SK-N-SH (cell line): ENCODE measurements around the gene SCART1. TPM values are rescaled to one million over a fixed set of nuclear protein-coding genes. Genes with fewer than 3 reads are reported as not detected.

Experiments
- CTCF ChIA-PET: fragments of 300-600, 350-600 bp; formaldehyde crosslinking; extraction: SDS; loops from one replicate; lab custom pipeline; 2021; lab: Yijun Ruan, JAX
- POLR2A ChIA-PET: fragments of 350-600 bp; sonication (Branson Sonifier 250); formaldehyde crosslinking; extraction: SDS; loops from one replicate; lab custom pipeline; 2020; ENCODE audit warnings: antibody characterized with exemption, inconsistent platforms; lab: Yijun Ruan, JAX
- DNase-seq: peaks from one replicate; pipeline ENCODE4 v3.0.0; 2012
- H2AFZ ChIP-seq: fragments of 200-600 bp; sonication (generic); 2 replicates; pipeline ENCODE4 v1.8.1; 2016; ENCODE audit warnings: antibody characterized with exemption, mild to moderate bottlenecking, low read depth
- H3F3A ChIP-seq: fragments of 200-600 bp; sonication (generic); replicated peaks from 2 replicates; pipeline ENCODE3; 2016; ENCODE audit warnings: antibody characterized with exemption, mild to moderate bottlenecking; ENCODE audit not compliant: insufficient read depth
- H3K27ac ChIP-seq, 2 experiments: fragments of 200-500 bp in 1 of 2; fragments of 200-600 bp in 1 of 2; sonication (Bioruptor generic) in 1 of 2; sonication (generic), shearing (Covaris generic) in 1 of 2; 2 replicates each; pipeline versions ENCODE4 v1.5.1 to v1.6.1; 2014 to 2016; ENCODE audit warnings: low read depth in 2 of 2, inconsistent platforms in 1 of 2, low read length in 1 of 2, mild to moderate bottlenecking in 1 of 2, mixed read lengths in 1 of 2
- H3K27me3 ChIP-seq: fragments of 200-600 bp; sonication (generic), shearing (Covaris generic); 2 replicates; pipeline ENCODE4 v1.6.1; 2016; ENCODE audit warnings: mixed run types; ENCODE audit not compliant: insufficient read depth
- H3K36me3 ChIP-seq, 2 experiments: fragments of 200-500 bp in 1 of 2; fragments of 200-600 bp in 1 of 2; sonication (Bioruptor generic) in 1 of 2; sonication (generic) in 1 of 2; replicated peaks in 1 of 2; 2 replicates each; pipeline versions ENCODE3 to v1.5.1; 2014 to 2016; ENCODE audit warnings: low read length in 1 of 2, mild to moderate bottlenecking in 1 of 2; ENCODE audit not compliant: insufficient read depth in 2 of 2, control insufficient read depth in 1 of 2
- H3K4me1 ChIP-seq, 2 experiments: fragments of 200-500 bp in 1 of 2; fragments of 200-600 bp in 1 of 2; sonication (Bioruptor generic) in 1 of 2; sonication (generic), shearing (Covaris generic) in 1 of 2; 2 replicates each; pipeline versions ENCODE4 v1.5.1 to v1.6.1; 2014 to 2016; ENCODE audit warnings: low read depth in 1 of 2, low read length in 1 of 2, mixed run types in 1 of 2; ENCODE audit not compliant: insufficient read depth in 2 of 2, control insufficient read depth in 1 of 2
- H3K4me2 ChIP-seq: fragments of 200-600 bp; sonication (generic), shearing (Covaris generic); 2 replicates; pipeline ENCODE4 v1.6.1; 2017; ENCODE audit warnings: mixed run types
- H3K4me3 ChIP-seq, 2 experiments: fragments of 200-500 bp in 1 of 2; fragments of 200-600 bp in 1 of 2; sonication (Bioruptor generic) in 1 of 2; sonication (generic), shearing (Covaris generic) in 1 of 2; 2 replicates each; pipeline versions ENCODE4 v1.5.1 to v1.8.1; 2014 to 2016; ENCODE audit warnings: low read depth in 2 of 2, inconsistent platforms in 1 of 2, low read length in 1 of 2, mild to moderate bottlenecking in 1 of 2, mixed read lengths in 1 of 2, moderate library complexity in 1 of 2
- H3K79me2 ChIP-seq: fragments of 200-600 bp; sonication (generic); 2 replicates; pipeline ENCODE4 v1.8.1; 2017; ENCODE audit warnings: mild to moderate bottlenecking; ENCODE audit not compliant: insufficient read depth
- H3K9ac ChIP-seq: fragments of 200-600 bp; sonication (generic); 2 replicates; pipeline ENCODE4 v1.6.1; 2017; ENCODE audit warnings: mixed run types
- H3K9me2 ChIP-seq: fragments of 200-600 bp; sonication (generic); 2 replicates; pipeline ENCODE4 v1.6.1; 2017; ENCODE audit warnings: mixed run types
- H3K9me3 ChIP-seq: fragments of 200-600 bp; sonication (generic); 2 replicates; pipeline ENCODE4 v1.6.1; 2017; ENCODE audit warnings: mixed run types, mild to moderate bottlenecking, moderate library complexity
- H4K20me1 ChIP-seq: fragments of 200-600 bp; sonication (generic); 2 replicates; pipeline ENCODE4 v1.6.1; 2017; ENCODE audit warnings: mild to moderate bottlenecking, mixed run types; ENCODE audit not compliant: insufficient read depth
- CHD2 ChIP-seq: fragments of 150-350 bp; IDR thresholded peaks from 2 replicates; pipeline ENCODE4 v1.6.1; 2018; ENCODE audit warnings: low read length; ENCODE audit not compliant: partially characterized antibody
- ELF1 ChIP-seq: IDR thresholded peaks from 2 replicates; pipeline ENCODE4 v1.4.0; 2012
- EP300 ChIP-seq, 2 experiments: IDR thresholded peaks; 2 replicates each; pipeline versions ENCODE4 v1.4.0 to v1.6.1; 2012; ENCODE audit warnings: borderline replicate concordance in 1 of 2, low read depth in 1 of 2, low read length in 1 of 2
- EZH2phosphoT487 ChIP-seq: fragments of 200-600 bp; sonication (generic); IDR thresholded peaks from 2 replicates; pipeline ENCODE4 v1.6.1; 2017; ENCODE audit warnings: low read depth, mixed run types, mild to moderate bottlenecking, antibody characterized with exemption, moderate library complexity, borderline replicate concordance
- GABPA ChIP-seq: IDR thresholded peaks from 2 replicates; pipeline ENCODE4 v1.4.0; 2012; ENCODE audit warnings: low read depth, mild to moderate bottlenecking
- GATA2 ChIP-seq: sonication (generic); formaldehyde crosslinking; IDR thresholded peaks from 2 replicates; pipeline ENCODE4 v1.5.0; 2020; ENCODE audit warnings: mild to moderate bottlenecking, missing genetic modification reagents
- JUND ChIP-seq: IDR thresholded peaks from 2 replicates; pipeline ENCODE4 v1.4.0; 2012
- MEF2A ChIP-seq: IDR thresholded peaks from 2 replicates; pipeline ENCODE4 v1.4.0; 2012; ENCODE audit warnings: low read depth, borderline replicate concordance
- MXI1 ChIP-seq: IDR thresholded peaks from 2 replicates; pipeline ENCODE4 v1.6.1; 2012; ENCODE audit warnings: mild to moderate bottlenecking, low read depth, low read length, improper control_type of control experiment
- NFIC ChIP-seq: IDR thresholded peaks from 2 replicates; pipeline ENCODE4 v1.4.0; 2012; ENCODE audit warnings: borderline replicate concordance
- RCOR1 ChIP-seq: fragments of 150-350 bp; IDR thresholded peaks from 2 replicates; pipeline ENCODE4 v1.6.1; 2017; ENCODE audit warnings: antibody characterized with exemption, low read length
- SMC3 ChIP-seq: IDR thresholded peaks from 2 replicates; pipeline ENCODE4 v1.6.1; 2012; ENCODE audit warnings: low read depth, low read length, improper control_type of control experiment
- TCF12 ChIP-seq: IDR thresholded peaks from 2 replicates; pipeline ENCODE4 v1.4.0; 2012
- TEAD4 ChIP-seq: IDR thresholded peaks from 2 replicates; pipeline ENCODE4 v1.4.0; 2012; ENCODE audit warnings: mild to moderate bottlenecking, borderline replicate concordance; ENCODE audit not compliant: insufficient read depth
- WGBS: methylation state at CpG from one replicate; pipeline ENCODE4 v1.1.6; 2017; ENCODE audit warnings: low lambda C conversion rate; 5-methylcytosine and 5-hydroxymethylcytosine counted together
- polyA plus RNA-seq, 3 experiments: library from polyadenylated mRNA; depleted of rRNA; stranded (reverse); fragments of >200 nt; gene quantifications; 2 replicates each; pipeline ENCODE4 v1.2.3, GENCODE V29; 2012
- TF ChIP-seq, protein P1 (sequence below): fragments of 200-600 bp; sonication (generic); IDR thresholded peaks from 2 replicates; pipeline ENCODE4 v1.6.1; 2017; ENCODE audit warnings: antibody characterized with exemption, mild to moderate bottlenecking, moderate library complexity
- TF ChIP-seq, protein P2 (sequence below): IDR thresholded peaks from 2 replicates; pipeline ENCODE4 v1.4.0; 2012; ENCODE audit warnings: low read depth, borderline replicate concordance
- TF ChIP-seq, protein P3 (sequence below): IDR thresholded peaks from 2 replicates; pipeline ENCODE4 v1.6.1; 2012; ENCODE audit warnings: mild to moderate bottlenecking, low read depth, low read length, moderate library complexity

Gene SCART1
- polyA plus RNA-seq, 1 of the 3 experiments (the other 2 are of a cell fraction), result 2.1 TPM

DNA sequence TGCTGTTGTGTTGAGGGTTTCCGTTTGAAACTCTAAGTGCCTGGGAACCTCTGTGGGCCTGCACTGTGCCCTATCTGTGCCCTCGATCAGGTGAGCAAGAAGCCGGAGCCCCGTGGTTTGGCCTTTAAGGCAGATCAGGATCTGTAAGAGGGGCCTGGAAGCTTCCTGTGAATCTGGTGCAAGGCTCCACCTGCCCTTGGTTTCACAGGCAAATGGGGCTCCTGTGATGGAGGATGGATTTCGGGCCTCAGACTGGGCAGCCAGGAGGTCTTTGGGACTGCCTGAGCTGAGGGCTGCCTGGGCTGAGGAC is 21.6 kb downstream of the SCART1 start (continued):
- TF ChIP-seq MEF2A (no peak), TEAD4 (no peak), SMC3 (no peak), RCOR1 (no peak)
- TF ChIP-seq, protein P1, sequence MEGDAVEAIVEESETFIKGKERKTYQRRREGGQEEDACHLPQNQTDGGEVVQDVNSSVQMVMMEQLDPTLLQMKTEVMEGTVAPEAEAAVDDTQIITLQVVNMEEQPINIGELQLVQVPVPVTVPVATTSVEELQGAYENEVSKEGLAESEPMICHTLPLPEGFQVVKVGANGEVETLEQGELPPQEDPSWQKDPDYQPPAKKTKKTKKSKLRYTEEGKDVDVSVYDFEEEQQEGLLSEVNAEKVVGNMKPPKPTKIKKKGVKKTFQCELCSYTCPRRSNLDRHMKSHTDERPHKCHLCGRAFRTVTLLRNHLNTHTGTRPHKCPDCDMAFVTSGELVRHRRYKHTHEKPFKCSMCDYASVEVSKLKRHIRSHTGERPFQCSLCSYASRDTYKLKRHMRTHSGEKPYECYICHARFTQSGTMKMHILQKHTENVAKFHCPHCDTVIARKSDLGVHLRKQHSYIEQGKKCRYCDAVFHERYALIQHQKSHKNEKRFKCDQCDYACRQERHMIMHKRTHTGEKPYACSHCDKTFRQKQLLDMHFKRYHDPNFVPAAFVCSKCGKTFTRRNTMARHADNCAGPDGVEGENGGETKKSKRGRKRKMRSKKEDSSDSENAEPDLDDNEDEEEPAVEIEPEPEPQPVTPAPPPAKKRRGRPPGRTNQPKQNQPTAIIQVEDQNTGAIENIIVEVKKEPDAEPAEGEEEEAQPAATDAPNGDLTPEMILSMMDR, result no peak

DNA sequence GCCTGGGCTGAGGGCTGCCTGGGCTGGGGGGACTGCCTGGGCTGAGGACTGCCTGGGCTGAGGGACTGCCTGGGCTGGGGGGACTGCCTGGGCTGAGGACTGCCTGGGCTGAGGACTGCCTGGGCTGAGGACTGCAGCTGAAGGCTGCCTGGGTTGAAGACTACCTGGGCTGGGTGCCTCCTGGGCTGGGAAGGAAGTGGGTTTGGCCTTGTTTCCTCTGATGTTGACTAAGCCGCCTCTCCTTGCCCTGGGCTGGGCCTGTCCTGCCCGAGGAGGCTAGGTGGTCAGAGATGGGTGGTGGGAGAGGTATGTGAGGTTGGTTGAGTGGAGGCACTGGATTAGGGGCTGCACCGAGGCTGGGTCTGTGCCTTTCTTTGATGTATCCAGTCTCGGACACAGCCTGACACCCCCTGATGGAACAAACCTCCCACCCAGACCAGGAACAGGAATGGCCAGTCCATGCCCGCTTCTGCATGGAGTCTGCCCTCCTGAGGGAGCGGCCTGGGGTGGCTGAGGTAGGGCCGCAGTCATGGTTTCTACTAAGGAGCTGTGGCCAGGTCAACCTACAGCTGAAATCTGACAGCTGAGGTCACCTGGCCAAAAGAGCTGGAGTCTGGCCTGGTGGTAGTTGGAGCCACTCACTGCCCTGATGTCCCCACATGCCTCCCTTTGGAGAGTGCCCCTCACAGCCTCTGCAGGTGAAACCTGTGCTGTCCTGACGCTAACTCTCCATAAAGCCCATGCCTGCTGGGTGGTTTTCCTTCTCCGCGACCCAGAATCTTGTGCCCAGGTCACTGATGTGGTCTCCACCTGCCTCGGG is 22.3 kb downstream of the SCART1 start:
- peak; percentile 6 for DNase-seq
- POLR2A ChIA-PET, result no interaction called here
- TF ChIP-seq, protein P2, sequence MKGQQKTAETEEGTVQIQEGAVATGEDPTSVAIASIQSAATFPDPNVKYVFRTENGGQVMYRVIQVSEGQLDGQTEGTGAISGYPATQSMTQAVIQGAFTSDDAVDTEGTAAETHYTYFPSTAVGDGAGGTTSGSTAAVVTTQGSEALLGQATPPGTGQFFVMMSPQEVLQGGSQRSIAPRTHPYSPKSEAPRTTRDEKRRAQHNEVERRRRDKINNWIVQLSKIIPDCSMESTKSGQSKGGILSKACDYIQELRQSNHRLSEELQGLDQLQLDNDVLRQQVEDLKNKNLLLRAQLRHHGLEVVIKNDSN, result no peak
- no peak for TF ChIP-seq GATA2 (CRISPR knock-in tag)
- TF ChIP-seq TCF12, result no peak
- TF ChIP-seq EZH2phosphoT487, result no peak
- TF ChIP-seq EP300 (IDR thresholded peaks at IDR 0.05; ENCODE audit: borderline replicate concordance in 1 of 2, low read depth in 1 of 2, low read length in 1 of 2), result no peak
- TF ChIP-seq MXI1, result no peak
- no peak for TF ChIP-seq ELF1
- TF ChIP-seq CHD2, result no peak
- TF ChIP-seq NFIC, result no peak
- no peak for TF ChIP-seq GABPA
- TF ChIP-seq, protein P3, sequence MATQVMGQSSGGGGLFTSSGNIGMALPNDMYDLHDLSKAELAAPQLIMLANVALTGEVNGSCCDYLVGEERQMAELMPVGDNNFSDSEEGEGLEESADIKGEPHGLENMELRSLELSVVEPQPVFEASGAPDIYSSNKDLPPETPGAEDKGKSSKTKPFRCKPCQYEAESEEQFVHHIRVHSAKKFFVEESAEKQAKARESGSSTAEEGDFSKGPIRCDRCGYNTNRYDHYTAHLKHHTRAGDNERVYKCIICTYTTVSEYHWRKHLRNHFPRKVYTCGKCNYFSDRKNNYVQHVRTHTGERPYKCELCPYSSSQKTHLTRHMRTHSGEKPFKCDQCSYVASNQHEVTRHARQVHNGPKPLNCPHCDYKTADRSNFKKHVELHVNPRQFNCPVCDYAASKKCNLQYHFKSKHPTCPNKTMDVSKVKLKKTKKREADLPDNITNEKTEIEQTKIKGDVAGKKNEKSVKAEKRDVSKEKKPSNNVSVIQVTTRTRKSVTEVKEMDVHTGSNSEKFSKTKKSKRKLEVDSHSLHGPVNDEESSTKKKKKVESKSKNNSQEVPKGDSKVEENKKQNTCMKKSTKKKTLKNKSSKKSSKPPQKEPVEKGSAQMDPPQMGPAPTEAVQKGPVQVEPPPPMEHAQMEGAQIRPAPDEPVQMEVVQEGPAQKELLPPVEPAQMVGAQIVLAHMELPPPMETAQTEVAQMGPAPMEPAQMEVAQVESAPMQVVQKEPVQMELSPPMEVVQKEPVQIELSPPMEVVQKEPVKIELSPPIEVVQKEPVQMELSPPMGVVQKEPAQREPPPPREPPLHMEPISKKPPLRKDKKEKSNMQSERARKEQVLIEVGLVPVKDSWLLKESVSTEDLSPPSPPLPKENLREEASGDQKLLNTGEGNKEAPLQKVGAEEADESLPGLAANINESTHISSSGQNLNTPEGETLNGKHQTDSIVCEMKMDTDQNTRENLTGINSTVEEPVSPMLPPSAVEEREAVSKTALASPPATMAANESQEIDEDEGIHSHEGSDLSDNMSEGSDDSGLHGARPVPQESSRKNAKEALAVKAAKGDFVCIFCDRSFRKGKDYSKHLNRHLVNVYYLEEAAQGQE, result no peak
- no peak for TF ChIP-seq JUND
- TF ChIP-seq, all 33 proteins: peak for 0
- H4K20me1 ChIP-seq, result no peaks in the 10 kb centered on the region
- no peaks in the 10 kb centered on the region for H3K4me1 ChIP-seq
- H3K79me2 ChIP-seq, result no peaks in the 10 kb centered on the region
- no peak overlapping the region for H3K4me3 ChIP-seq
- peaks cover 9% of the 10 kb centered on the region; the same call in 1 of the 2 replicates for H3K27me3 ChIP-seq
- no peaks in the 10 kb centered on the region for H3K9me2 ChIP-seq
- no peaks in the 10 kb centered on the region for H3K36me3 ChIP-seq
- no peak overlapping the region for H3K4me2 ChIP-seq
- no peak overlapping the region for H3K9ac ChIP-seq
- CTCF ChIA-PET, result no interaction called here
- H2AFZ ChIP-seq, result no peak overlapping the region
- H3K27ac ChIP-seq, result no peak overlapping the region
- H3F3A ChIP-seq, result no peaks in the 10 kb centered on the region
- 37% methylated on average over 6 of the region's 11 CpGs for WGBS
- no peaks in the 10 kb centered on the region for H3K9me3 ChIP-seq
